GM04504 (cell line): ENCODE measurements around the gene ATG5.

Experiments used
- DNase-seq: peaks from one replicate; pipeline ENCODE4 v3.0.0-alpha.2; 2012; ENCODE audit warnings: low read depth

ATG5 gene

GRCh38 chr6:106178900-106179299 is 146.7 kb downstream of the ATG5 start:
- DNase-seq = no peak

DNA sequence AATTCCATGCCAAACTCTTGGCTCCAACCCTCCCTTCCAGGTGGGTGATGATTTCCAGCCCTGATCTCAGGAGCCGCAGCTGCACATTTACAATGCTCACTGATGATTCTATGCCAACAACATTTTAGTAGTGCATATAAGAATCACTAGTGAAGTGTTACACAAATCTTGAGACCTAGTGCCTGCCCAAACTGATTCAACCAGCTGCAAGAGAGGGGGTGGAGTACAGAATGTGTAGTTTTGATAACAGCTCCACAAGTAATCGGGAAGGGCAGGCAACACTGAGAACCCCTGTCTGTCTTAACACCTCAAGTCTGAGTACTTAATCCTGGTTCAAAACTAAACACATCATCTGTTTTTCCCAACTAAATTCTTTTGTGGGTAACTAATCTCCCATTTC is 147.8 kb downstream of the ATG5 start:
- DNase-seq = no peak

DNA sequence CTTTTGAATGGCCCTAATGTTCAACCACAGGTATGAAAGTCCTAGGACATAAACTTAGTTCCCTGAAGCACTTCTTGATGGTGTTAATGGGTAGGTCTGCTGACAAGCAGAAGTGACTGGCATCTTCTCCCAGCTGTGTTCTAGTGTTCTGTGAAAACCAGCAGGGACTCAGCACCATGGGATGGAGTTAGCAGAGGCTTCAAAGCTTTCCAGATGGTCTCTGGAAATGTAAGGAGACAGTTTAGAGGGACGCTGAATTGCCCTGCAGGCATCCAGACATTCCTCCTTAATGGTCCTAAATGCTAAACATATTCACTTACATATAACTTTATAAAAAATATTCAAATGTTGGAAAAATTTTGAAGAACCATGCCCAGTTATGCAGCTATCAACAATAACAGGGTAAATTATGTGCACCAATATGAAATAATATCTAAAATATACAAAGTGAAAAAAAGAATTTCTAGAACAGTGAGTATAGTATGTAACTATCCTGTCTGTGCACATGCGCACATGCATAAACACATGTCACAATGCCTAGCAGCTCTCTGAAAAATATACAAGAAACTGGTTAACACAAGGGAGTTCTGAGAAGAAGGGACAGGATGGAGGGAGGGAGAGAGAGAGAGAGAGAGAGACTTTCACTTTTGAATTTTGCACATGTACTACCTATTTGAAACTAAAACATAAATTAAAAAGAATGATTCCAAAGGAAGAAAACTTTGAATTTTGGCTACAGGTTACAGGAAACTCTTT is 152.3 kb downstream of the ATG5 start:
- no peak for DNase-seq

DNA sequence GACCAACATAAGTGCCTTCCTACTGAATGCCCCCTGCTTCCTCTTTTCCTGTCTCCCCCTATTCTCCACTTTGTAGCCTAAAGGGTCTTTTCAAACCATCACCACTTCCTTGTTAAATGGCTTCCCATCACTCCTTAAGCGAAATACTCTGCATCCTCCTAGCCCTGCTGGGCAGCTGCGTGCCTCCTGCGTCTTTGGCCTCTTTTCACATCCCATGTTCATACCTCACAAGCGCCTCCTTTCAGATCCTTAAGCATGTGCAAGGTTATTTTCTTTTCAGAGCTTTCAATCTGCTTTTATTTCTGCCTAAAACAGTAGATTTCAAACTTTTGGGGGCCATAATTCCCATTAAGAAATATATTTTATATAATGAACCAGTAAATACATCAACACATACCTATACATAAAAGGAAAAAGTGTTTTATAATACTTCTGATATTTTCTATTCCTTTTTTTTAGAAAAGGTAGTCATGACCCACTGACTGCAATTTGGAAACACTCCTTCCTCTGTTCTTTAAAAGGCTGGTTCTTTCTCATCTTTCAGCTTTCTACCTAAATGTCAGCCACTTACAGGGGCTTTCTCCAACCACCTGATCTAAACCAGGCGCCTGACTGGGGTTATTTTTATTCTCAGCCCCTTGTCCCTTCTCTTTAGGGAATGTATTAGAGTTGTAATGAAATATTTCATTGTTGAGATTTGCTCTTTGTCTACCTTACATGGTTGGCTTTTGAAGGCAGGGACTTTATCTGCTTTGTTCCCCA is 155.3 kb downstream of the ATG5 start:
- DNase-seq = no peak

DNA sequence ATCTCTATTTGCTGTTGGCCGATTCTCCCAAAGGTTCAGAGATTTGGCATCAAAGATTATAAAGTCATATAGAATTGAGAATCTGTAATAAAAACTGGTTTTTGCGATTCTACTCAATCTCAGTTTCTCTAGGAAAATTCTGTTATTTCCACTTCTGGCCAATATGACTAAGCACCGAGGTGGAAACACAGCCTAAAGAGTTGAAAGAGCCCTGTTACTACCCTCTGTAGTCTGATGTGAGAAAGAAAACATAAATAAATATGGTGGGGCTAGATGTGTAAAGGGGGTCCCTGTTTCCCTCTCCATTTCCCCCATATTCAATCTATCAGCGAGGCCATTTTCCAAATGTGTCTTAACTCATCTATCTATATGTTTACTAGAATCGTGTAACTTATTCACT is 156.0 kb downstream of the ATG5 start:
- no peak for DNase-seq

GRCh38 chr6:106168097-106168888 is 157.3 kb downstream of the ATG5 start:
- DNase-seq = no peak

DNA sequence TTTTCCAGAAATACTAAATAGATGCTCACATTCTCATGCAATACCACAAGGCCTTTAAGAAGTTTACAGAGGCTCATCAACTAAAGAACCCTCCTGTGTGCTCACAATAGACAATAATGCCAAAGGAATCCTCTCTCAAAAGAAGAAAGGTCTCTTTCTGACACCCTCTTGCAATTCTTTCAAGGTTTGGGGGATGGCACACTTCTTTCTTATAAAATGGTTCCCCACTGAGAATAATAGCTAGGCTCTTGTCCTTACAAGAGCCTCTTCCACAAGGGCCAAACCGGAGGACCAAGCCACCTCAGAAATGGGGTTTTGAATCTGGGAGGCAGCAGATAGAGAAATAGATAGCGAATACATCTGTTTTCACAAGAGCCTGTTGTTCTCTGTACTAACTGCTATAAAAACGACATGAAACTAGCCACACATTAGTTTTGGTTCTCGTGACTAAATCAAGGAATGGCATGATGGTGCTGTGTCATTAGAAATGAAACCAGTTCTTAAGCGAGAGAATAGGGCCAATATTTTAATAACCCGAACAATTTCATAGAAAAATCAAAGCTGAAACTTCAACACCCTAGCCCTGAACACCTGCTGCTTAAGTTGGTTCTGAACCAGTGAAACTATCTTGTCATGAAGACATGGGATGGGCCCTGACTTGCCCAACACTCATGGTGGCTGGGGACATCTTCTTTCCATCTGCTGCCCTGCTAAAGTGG is 158.3 kb downstream of the ATG5 start:
- no peak for DNase-seq

DNA sequence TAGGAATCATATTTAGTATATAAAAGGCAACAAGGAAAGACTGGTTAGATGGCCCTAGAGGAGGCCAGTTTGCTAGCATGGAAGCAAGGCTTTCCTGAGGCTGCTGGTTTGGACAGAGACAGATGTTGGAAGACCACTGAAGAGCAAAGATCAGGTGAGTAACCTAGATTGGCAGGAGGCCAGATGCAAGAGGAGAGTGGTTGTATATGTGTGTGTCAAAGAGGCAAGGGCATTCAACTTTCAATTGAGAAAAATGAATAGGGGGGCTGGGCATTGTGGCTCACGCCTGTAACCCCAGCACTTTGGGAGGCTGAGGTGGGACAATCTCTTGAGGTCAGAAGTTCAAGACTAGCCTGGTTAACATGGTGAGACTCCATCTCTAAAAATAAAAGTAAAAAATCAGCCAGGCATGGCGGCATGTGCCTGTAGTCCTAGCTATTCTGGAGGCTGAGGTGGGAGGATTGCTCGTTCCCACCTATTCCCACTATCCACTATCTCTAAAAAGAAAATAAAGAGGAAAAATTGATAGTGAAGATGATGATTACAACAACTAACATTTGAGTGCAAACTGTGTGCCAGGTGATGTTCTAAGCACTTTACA is 159.6 kb downstream of the ATG5 start:
- DNase-seq = no peak

GRCh38 chr6:106163966-106164877 is 161.3 kb downstream of the ATG5 start:
- DNase-seq = peak; percentile 79

DNA sequence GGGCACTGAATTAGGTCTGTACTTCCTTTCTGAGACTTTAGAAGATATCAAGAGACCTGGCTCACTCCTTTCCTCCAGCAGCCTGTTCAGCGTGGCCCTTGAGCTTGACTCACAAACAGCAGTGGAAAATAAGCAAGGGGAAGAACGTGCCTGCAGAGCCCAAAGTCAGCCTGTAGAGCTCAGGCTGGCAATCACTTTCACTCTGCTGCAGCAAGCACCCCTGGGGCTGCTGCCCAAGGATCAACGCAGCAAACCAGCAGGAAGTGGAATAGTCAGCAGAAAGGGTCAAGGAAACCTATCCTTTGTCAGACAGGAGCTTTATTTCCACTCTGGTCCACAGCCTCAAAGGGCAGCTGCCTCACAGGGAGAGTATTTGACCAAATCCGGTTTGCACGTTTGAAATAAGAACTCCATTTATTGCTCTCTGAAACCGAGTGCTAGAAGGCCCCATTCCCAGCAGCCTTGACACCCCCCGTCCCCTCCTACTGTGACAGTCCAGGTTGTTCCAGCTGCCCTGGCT is 162.1 kb downstream of the ATG5 start:
- DNase-seq = peak; percentile 50

- DNase-seq = peak; percentile 35
These were observed 162.6 kb downstream of the ATG5 start for GRCh38 chr6:106162921-106163320.

- no peak for DNase-seq
These were observed 163.7 kb downstream of the ATG5 start for GRCh38 chr6:106161893-106162292.

- no peak for DNase-seq
These were observed 164.2 kb downstream of the ATG5 start for GRCh38 chr6:106161311-106161874.

DNA sequence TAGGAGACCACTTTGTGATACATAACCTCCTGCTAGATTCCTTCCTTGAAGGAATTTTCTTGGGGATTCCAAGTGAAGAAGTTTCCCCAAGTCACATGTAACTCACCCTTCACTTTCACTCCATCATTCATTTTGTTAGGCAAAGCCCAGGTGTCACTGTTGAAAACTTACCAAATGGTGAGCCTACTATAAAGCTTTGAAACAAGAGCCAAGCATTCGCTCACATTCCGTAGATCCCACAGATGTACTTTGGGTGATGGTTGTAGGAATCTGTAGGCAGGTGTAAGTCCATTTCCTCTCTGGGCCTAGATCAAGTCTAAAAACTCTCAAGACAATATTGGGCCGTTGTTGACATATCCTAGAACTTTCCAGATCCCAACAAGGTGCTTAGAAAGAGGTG is 165.4 kb downstream of the ATG5 start:
- no peak for DNase-seq

- peak; percentile 87 for DNase-seq
These were observed 166.0 kb downstream of the ATG5 start for GRCh38 chr6:106159531-106159940.

GRCh38 chr6:106158816-106159215 is 166.7 kb downstream of the ATG5 start:
- no peak for DNase-seq

DNA sequence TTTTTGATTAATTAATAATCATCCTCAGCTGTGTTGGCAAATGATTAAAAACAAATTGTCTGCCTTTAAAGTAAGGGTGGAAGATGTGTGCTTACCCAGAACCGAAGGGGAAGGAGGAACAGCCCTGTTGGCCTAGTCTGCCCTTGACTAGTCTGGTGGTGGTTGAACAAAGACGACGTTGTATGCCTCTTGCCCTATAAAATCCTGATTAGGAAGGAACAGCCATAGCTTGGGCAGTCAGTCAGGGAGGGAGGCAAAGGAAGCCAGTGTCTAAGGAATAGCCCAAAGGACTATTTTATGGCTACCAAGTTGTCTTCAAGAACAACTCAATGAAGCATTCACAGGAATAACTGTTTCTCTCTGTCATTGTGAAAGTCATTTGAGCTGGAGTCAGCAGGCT is 168.7 kb downstream of the ATG5 start:
- no peak for DNase-seq

DNA sequence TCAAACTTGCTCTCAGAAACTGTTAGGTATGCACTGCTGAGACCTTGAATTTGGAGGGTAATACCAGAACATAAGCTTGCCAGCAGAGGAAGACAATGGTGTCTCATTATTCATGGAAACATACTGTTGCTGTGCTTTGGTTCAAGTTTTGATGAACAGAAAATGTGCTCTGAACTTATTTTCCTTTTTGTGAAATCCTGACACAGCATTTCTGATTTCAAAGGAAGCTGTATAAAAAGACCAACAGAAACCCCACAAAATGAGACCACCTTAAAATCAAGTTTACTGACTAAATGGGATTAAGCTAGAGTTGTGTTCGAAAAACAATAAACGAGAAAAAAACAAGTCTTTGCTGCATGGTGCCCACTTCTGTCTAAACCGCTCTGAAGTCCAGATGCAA is 169.1 kb downstream of the ATG5 start:
- DNase-seq = no peak

DNA sequence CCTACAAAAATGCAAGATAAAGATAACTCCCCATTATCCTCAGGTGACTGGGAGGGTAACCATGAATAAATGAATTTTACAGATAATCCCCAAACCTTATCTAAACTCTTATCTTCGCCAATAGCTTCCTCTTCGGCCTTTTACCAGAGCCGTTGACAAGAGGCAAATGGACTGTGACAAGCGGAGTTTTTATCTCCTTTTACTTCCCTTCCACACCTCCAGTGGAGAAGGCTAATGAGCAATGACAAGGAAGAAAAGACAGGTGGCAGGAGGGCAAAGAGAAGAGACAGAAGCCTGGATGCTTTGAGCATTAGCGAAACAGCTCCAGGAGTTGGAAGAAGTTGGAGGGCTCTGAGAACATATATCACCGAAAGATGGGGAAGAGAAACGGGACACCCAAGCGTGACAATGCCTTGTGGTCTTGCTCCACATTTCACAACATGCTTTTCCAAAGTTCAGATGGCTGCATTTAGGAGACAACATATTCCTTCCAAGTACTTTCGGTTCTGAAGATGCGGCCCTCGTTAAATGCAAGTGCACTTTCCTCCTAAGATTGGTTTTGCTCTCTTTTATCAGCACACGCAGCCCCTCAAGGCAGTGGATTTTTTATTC is 170.2 kb downstream of the ATG5 start:
- peak; percentile 68 for DNase-seq

GRCh38 chr6:106154326-106154725 is 171.2 kb downstream of the ATG5 start:
- no peak for DNase-seq
